ENCODE data around the gene TXNRD2. TPM values are rescaled to one million over a fixed set of nuclear protein-coding genes. Genes with fewer than 3 reads are reported as not detected.

Gene TXNRD2
- total and polyA plus RNA-seq, 7 donors = 13.7 to 35.1 (median 21.1) TPM

DNA sequence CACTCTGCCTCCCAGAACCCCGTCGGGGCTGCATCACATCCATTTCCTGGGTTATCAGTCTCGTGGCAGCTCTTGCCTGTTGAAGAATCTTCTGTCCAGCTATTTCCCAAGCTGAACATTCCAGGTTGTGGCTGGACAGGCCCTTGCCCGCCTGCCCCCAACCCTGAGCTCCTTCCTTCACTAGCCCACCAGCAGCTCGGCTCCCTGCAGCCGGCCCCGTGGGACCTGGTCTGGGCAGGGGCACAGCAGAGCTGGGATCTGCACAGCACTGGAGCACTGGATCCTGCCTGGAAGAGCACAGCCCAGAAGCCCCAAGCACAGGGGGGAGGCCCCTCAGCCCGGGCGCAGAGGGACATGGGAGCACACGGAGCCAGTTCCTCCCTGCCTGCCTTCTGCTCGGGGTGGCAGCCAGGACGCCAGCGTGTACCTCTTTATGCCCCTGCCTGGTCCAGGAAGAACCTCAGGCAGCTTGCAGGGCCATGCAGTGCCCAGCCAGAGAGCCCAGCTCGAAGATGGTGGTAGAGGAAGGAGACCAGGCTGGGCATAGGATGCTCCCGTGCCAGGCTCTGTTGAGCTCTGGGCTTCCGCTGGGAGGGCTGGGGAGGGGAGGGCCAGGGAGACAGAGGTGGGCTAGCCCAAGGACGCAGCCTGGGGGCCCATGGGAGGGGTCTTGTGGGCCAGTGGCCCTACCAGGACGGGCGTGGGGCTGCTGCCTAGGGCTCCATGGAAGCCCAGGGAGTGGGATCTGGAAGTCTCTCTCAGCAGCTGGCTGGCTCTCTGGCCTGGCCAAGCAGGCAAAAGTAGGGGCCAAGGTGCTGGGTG, 70.4 kb downstream of the TXNRD2 start:
- no peak overlapping the region for H3K27ac ChIP-seq
- WGBS, 3 donors = 68 to 78% (median 69%) methylated on average over 19 of the region's 19 CpGs
- H3K27me3 ChIP-seq (ENCODE audit: insufficient read depth in 3 of 3, low read length in 2 of 3) = no peaks in the 10 kb centered on the region

GRCh38 chr22:19870153-19871022, 71.2 kb downstream of the TXNRD2 start:
- TF ChIP-seq CTCF (IDR thresholded peaks at IDR 0.05) = no peak
- peak in 1 of 2 donors; percentile 13 for DNase-seq
- H3K36me3 ChIP-seq (ENCODE audit: insufficient read depth in 1 of 2, low read depth in 1 of 2) = peaks cover 0 to 9% of the 10 kb centered on the region in 2 donors
- H3K9me3 ChIP-seq = no peaks in the 10 kb centered on the region
- ATAC-seq = no peak
- H3K4me1 ChIP-seq = no peaks in the 10 kb centered on the region
- no peak overlapping the region for H3K4me3 ChIP-seq
- intact Hi-C loops (cut with DNase I) = no loop called here
- no peak overlapping the region for H3K27ac ChIP-seq
- H3K27me3 ChIP-seq (ENCODE audit: insufficient read depth in 3 of 3, low read length in 2 of 3) = no peaks in the 10 kb centered on the region
- 75 to 83% (median 78%) methylated on average over 29 to 30 of the region's 30 CpGs for WGBS, 3 donors

More for the DNA sequence above, 70.4 kb downstream of the TXNRD2 start:
- peak in 1 of 4 donors; percentile 3 for ATAC-seq
- intact Hi-C loops (cut with DNase I) = no loop called here
- no peak for TF ChIP-seq CTCF (IDR thresholded peaks at IDR 0.05)
- Histone ChIP-seq H3K4me3 (no peak overlapping the region), H3K9me3 (no peaks in the 10 kb centered on the region), H3K4me1 (no peaks in the 10 kb centered on the region), H3K36me3 (ENCODE audit: insufficient read depth in 1 of 2, low read depth in 1 of 2) (peaks cover 0 to 12% of the 10 kb centered on the region in 2 donors)
- DNase-seq = no peak

- intact Hi-C loops (cut with DNase I) = no loop called here
- ATAC-seq (no peak), DNase-seq (peak in 1 of 2 donors; percentile 30)
- TF ChIP-seq CTCF (IDR thresholded peaks at IDR 0.05) = no peak
- 92 to 95% (median 93%) methylated on average over 12 of the region's 12 CpGs for WGBS, 3 donors
- H3K36me3 ChIP-seq (ENCODE audit: insufficient read depth in 1 of 2, low read depth in 1 of 2) = peaks cover 0 to 2% of the 10 kb centered on the region in 2 donors
- no peaks in the 10 kb centered on the region for H3K4me1 ChIP-seq
- no peak overlapping the region for H3K4me3 ChIP-seq
- no peaks in the 10 kb centered on the region for H3K9me3 ChIP-seq
- H3K27ac ChIP-seq = no peak overlapping the region
- no peaks in the 10 kb centered on the region for H3K27me3 ChIP-seq (ENCODE audit: insufficient read depth in 3 of 3, low read length in 2 of 3)
These were observed 72.0 kb downstream of the TXNRD2 start for GRCh38 chr22:19869497-19870152.

GRCh38 chr22:19868773-19869471, 72.7 kb downstream of the TXNRD2 start:
- H3K27ac ChIP-seq = no peak overlapping the region
- DNase-seq (peak; percentile 8 to 35), ATAC-seq (no peak)
- no peaks in the 10 kb centered on the region for H3K27me3 ChIP-seq (ENCODE audit: insufficient read depth in 3 of 3, low read length in 2 of 3)
- H3K36me3 ChIP-seq (ENCODE audit: insufficient read depth in 1 of 2, low read depth in 1 of 2) = no peaks in the 10 kb centered on the region
- WGBS, 3 donors = 73 to 79% (median 75%) methylated on average over 23 of the region's 23 CpGs
- H3K4me3 ChIP-seq = no peak overlapping the region
- H3K4me1 ChIP-seq = no peaks in the 10 kb centered on the region
- intact Hi-C loops (cut with DNase I) = no loop called here
- H3K9me3 ChIP-seq = no peaks in the 10 kb centered on the region
- TF ChIP-seq CTCF (IDR thresholded peaks at IDR 0.05) = no peak
